ENCODE measurements around the gene DUSP3.

Gene DUSP3

DNA sequence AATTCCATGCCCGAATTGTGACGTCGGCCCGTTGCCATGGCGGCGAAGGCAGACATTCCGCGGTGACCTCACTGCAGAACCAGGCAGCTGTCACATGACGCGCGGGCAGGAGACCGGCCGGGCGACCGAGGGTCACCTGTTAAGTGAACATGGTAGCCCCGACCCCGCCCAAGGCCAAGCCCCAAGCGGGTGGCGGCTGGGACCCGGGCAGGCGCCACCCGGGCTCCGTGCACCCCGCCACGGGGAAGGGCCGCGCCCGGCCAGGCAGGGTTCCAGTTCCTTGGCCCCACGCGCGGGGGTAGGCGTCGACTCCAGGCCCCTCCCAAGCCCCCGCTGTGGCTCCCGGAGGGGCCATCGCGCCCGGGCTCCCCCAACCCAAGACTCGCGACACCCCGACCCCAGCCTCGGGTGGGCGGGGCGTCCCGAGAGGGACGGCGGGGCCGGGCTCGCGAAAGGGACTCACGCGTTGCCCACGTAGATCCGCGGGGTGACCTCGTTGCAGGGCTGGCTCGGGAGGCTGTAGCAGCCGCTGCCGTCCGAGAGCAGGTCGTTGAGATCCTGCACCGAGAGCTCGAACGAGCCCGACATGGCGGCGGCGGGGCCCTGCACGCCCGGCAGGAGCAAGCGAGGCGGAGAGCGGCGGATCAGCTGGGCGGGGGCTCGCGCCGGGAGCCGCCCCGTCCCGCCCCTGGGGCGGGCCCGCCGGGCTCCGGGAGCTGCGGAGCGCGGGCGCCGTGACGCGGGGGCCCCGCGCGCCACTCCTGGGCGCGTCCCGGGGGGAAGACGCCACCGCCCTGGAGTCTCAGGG is at the start of gene DUSP3:
Gene DUSP3 (minus strand): TSS at position 641 of the 808 bp plus-strand sequence. CDS start 53 bp downstream, at position 588.
- peak; percentile 39 for DNase-seq (ENCODE audit: low read depth, low spot score)

DNA sequence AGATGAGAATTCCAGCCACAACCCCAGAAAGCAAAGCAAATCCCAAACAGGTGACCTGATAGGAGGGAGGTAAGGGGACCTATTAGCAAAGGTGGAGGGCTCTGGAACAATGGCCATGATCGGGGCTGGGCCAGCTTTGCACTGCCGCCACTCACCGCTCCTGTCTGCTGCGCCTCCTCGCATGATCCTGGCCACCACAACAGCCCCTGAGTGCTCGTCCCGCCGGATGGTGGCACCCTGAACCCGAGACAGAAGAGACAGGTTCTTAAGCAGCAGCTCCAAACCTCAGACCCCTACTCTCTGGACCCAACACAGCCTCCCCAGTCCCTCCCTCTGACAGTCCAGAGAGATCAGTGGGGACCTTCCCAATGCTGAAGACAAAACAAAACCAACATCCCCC is 48.8 kb upstream of the DUSP3 start:
- DNase-seq (ENCODE audit: low read depth, low spot score) = no peak

DNA sequence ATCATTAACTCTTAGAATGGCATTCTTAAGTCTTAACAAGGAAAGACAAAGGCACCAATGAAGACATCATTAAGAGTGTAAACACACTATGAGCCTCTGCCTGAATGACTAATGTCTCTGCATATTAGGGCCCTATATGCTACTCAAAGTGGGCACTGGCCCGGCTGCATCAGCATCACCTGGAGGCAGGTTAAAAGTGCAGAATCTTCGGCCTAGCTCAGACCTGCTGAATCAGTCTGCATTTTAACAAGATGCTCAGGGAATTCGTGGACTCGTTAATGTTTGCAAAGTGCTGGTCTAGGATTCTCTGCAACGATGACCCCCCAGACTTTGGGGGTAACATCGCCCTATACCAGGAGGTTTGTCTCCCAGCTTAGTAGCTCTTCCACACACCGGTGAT is 47.4 kb upstream of the DUSP3 start:
- no peak for DNase-seq (ENCODE audit: low read depth, low spot score)

DNA sequence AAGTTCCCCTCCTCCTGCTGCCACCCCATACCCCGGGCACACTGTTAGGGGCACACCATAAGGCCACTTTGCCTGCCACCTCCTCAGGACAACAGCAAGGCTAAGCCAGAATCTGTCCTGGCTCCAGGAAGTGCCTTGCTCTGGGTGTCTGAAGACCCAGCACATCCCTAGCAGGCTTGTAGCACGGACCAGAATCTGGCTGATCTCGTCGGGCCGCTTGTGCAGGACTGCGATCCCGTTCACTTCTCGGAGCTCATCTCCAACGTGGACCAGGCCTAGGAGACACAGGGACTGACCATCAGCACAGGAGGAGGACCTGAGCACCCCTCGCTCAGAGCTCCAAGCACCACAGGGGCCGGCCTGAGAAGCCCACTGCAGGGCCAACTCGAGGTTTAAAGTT is 46.8 kb upstream of the DUSP3 start:
- no peak for DNase-seq (ENCODE audit: low read depth, low spot score)

DNA sequence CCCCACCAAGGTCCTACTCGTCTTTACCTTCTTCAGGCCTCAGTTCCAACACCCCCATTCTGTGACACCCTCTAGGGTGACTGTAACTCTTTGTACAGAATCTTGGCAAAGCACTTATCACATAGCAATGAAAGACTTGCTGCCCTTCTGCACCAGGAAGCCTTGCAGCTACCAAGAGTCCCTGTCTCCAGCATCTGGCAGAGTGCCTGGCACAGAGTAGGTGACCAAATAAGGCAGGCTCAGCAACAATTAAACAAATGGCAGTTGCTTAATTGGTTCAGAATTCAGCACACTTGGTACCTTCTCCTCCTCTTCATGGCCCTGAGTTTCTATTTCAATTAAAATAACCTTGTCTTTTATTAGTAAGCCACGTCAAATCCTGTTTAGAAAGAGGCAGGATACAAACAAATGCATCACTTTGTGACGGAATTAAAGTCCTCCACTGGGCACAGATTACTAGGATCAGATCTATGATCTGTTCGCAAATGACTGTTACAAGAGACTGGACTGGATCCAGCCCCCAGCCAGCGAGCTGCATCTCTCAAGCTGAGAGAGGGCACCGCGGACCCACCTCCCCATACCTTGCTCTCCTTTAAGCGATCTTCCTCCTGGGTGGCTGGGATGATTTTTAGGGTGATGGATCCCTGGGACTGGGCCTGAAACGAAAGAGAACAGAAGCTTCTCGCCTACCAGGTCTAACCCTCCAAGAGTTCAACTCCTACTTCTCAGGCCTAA is 44.7 kb upstream of the DUSP3 start:
- no peak for DNase-seq (ENCODE audit: low read depth, low spot score)

DNA sequence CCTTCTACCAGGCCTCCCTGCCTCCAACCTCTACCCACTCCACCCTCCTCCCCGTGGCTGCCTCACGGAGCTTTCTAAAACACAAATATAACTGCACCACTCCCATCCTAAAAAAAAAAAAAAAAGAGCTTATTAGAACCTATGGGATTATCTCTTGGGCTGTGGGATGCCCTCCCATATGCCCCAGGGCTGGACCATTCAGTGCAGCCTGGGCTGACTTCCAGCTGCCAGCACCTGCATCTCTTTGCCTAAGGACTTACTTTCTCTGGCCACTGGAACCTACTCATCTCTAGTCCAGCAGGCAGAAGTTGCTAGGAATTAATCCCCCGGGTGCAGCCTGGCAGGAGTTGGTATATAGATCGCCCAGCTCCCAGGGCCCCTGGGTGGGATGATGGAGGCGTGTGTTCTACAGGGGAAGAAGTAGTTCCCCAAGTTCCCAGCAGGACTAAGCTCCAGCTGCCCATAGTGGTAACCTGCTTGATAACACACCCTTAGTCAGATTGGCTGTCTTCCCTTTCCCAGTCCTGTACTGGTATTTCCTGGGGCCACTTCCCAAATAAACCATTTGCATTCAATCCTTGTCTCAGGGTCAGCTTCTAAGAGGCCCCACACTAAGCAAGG is 43.9 kb upstream of the DUSP3 start:
- no peak for DNase-seq (ENCODE audit: low read depth, low spot score)

DNA sequence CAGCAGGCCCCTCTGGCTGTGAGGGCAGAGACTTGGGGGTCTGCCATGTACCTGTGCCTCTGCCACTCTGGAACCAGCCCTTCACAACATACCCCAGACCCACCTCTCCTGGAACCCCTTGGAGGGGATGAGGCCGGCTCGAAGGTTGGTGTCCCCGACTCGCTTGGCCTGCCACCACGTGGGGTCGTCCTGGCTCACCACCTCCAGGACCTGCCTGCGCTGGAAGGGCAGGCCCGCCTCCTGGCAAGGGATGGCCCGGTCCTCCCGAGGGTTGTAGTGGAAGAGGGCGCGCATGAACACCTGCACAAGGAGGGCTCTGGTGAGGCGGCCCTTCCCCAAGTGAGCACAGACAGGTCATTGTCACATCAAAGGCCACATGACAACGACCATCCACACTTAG is 42.0 kb upstream of the DUSP3 start:
- DNase-seq (ENCODE audit: low read depth, low spot score) = no peak

DNA sequence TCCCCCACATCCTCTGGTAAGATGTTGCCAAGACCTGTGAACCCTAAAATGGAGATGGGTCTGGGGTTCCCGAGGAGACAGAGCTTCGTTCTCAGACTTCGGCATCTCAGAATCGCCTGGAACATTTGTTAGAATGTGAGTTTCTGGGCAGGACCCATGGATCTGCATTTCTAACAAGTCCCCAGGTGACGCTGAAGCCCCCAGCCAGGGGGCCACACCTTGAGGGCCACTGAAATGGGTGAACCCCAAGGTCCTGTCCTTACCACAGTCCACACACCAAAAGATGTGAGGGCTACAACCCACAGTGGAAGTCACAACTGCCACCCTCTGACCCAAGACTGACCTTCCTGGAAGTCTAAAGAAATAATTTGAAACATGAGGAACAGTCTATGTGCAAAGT is 40.2 kb upstream of the DUSP3 start:
- DNase-seq (ENCODE audit: low read depth, low spot score) = no peak

DNA sequence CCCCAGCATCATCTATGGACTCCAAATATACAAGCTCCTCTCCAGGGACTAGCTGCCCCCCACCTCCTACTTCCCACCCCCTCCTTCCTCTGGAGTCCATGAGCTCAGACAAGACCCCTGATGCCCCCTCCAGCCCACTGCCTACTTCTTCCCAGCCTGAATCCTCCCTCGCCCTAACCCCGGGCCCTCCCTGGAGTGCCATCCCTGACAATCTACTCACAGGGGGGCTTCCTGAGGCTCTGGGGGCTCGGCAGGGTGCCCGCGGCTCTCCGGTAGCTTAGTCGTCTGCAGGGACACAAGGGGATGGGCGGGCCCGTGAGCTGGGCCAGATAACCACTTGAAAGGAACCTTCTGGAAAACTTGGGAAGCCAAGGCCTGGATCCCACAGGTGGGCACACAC is 39.0 kb upstream of the DUSP3 start:
- DNase-seq (ENCODE audit: low read depth, low spot score) = no peak

DNA sequence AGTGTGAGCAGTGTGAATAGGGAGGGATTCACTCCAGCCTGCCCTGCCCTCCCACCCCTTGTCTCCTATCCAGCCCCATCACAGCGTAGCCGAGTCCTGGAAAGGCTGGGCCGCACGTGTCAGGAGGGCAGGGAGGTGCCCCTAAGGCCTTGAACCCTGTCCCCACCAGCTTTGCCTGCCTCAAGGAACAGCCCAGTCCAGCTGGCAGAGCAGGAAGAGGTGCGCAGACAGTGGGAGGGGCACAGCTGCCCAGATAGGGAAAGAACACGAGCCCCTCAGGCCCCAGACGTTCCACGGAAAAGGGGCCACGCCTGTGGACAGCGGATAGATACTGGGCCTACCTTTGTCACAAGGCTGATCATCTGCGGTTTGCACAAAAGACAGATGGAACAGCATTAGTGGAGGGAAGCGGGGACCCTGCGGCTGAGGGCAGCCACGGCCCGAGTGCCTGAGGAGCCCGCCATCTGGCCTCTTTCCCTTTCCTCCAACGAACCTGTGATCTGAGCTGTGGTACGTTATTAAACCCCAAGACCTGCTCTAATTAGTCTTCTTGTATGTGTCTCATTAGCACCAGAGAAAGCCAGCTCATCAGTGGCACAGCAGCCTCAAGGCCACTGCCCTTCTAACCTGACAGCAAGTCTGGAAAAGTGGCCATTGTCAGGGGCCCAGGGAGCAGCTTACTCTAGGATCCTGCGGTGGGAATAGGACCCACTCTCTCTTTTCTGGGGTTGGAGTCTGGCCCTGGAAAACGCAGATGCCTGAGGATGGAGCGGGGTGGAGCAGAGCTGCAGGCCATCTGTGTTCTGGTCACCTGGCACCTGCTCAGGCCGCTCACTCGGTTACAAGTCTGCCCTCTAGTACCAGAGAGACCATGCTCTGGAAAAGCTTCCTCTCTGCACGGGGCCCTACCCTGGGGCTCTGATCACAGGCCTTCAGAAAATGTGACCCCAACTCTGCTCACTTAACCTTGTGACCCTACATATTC is 37.9 kb upstream of the DUSP3 start:
- no peak for DNase-seq (ENCODE audit: low read depth, low spot score)

DNA sequence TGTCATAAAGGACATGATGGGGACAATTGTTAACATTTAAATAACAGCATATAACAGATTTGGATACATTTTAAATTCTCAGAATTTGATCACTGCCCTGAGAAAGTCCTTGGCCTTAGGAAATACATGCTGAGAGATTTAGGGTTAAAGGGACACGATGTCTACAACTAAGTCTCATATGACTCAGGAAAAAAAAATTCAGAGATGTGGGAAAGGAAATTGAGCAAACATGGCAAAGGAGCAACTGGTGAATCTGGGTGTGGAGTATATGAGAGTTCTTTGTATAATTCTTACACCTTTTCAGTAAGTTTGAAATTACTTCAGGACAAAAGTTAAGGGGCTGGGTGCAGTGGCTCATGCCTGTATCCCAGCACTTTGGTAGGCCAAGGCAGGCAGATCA is 35.9 kb upstream of the DUSP3 start:
- no peak for DNase-seq (ENCODE audit: low read depth, low spot score)

DNA sequence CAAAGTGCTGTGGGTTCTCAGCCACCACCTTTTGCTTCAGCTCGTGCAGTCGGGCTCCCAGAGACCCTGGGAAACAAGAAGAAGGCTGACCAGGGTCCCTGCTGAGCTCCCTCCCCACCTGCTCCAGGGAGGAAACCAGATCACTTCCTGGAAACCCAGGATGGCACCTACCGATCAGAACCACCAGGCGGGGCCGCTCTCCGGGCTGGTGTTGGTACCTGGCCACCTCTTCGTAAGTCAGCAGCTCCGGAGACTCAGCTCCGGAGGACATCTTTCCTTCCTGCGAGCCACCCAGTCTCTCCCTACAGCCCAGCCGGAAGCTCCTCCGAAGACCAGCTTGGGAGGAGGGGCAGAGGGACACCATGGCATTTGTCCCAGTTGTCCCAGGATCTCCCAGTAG is 35.2 kb upstream of the DUSP3 start:
- DNase-seq (ENCODE audit: low read depth, low spot score) = no peak

DNA sequence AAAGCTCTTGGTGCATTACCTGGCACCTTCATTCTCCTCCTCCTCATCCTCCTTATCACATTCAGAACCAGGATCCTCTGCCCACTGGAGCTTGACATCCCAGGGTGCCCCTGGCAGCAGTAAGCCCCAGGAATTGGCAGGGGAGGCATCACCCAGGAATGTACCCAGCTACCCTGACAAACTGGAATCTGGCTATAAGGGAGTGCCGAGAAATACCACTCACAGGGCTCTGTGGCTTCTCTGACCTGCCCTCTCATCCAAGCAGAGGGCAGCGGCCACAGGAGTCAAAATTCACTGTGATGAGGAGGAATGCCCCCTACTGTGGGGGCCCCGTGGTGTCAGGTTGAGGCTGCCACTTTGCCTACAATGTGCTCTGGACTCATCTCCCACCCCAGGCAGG is 34.6 kb upstream of the DUSP3 start:
- DNase-seq (ENCODE audit: low read depth, low spot score) = no peak

DNA sequence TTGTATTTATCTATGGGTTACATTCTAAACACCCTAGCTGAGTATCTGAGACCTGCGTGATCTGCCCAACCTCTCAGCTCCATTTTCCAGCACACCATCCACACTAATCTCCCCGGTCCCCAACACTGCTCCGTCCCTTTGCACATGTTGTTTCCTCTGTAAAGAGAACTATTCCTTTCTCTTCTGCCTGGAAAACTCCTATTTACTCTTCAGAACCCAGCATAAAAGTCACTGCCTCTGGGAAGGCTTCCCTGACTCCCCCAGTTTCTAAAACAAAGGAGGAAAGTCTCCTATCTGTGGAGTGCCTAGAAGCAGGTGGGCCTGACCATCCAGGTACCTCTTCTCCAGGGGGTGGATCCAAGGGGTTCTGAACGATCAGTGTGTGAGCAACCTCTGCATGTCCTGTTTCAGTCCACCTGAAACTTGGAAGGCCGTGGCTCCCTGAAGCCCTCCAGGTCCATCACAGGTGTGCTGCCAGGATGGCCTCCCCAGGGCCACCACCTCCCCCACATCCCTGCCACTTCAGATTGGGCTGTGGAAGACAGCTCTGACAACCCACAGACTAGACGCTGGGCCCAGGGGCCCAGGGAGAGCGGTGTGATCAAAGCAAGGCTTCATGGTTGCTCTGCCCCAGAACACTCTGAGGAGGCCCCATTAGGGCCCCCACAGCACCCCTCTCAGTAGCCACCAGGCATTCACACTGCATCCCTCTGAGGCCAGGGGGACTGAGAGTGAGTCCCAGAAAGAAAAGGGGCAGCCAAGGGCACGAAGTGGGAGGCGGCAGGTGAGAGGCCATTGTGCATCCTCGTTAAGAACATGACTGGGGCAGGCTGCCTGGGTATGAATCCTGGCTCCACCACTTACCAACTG is 33.9 kb upstream of the DUSP3 start:
- DNase-seq (ENCODE audit: low read depth, low spot score) = no peak

DNA sequence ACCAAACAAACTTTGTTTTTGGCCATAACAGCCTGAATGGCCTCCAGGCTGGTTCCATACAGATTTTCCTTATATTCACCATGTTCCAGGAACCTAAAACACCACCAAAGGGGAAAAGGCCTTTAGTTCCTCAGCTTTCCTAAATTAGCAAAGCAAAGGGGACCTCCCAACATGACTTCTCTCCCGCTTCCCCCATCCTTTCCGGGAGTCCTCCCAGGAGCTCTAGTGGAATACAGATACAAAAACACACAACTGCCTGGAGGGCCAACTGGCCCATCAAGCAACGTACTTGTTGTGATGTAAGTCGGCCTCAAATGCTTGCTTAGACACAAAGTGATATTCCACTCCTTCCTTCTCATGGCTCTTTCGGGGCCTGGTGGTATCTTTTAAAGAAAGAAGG is 32.0 kb upstream of the DUSP3 start:
- DNase-seq (ENCODE audit: low read depth, low spot score) = no peak

DNA sequence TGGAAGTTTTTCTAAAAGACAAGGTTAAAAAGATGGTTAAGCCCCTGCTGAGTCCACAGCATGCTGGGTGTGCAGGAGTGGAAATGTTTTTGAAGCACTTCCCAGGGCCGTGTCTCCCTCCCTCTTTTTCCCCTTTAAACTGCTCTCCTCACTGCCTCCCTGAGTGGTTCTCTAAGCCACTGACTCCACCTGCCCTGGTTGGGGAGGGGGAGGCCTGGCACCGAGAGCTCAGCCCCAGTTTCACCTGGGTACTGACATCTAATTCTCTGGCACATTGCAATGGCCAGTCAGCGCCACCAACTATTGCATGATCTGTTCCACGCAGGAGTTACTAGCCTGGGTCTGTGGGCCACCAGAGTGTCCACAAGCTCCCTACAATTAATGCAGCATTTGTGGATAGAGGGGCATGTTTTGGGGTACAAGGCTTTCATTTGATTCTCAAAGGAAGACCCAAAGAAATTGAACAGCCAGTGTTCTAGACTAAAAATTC is 31.5 kb upstream of the DUSP3 start:
- DNase-seq (ENCODE audit: low read depth, low spot score) = no peak

DNA sequence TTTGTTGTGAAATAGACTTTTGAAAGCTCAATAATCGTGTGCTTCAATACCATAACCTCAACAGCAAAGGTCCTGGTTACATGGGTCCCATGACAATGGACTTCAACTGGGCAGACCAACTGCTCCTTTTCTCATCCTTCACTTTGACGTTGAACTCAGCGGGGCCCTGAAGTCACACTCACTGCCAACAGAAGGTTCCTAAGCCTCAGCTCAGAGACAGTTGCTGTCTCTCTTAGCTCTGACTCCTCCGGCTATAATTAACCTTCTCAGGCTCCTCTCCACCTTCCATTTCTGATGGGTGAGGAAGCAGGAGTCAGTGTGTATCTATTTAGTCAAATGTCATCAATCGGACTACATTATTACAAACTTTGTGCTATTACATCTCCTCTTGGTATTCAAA is 30.3 kb upstream of the DUSP3 start:
- no peak for DNase-seq (ENCODE audit: low read depth, low spot score)

DNA sequence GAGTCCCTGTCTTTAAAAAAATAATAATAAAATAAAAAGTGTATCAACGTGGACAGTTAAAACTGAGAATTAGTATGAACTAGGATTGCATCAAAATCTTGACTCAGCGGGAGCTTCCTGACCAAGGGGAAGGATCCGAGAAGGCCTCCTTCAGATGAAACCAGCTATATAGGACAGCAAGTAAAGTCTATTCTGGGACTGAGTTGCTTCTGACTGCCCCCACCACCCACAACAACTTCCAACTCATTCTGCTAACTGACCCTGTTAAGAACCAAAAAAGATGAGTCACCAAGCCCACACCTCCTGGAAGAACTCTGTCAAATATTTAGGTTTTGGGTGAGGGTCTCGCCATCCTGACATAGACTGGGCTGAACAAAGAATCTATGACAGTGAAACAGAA is 29.3 kb upstream of the DUSP3 start:
- no peak for DNase-seq (ENCODE audit: low read depth, low spot score)

DNA sequence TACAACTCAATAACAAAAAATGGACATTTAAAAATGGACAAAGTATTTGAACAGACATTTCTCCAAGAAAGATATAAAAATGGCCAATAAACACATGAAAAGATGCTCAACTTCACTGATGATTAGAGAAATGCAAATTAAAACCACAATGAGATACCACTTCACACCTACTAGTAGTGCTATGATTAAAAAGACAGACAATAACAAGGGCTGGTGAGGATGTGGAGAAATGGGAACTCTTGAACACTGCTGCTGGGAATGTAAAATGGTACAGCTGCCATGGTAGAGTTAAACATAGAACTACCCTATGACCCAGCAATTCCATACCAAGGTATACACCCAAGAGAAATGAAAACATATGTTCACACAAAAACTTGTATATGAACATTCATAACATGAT is 26.3 kb upstream of the DUSP3 start:
- no peak for DNase-seq (ENCODE audit: low read depth, low spot score)

DNA sequence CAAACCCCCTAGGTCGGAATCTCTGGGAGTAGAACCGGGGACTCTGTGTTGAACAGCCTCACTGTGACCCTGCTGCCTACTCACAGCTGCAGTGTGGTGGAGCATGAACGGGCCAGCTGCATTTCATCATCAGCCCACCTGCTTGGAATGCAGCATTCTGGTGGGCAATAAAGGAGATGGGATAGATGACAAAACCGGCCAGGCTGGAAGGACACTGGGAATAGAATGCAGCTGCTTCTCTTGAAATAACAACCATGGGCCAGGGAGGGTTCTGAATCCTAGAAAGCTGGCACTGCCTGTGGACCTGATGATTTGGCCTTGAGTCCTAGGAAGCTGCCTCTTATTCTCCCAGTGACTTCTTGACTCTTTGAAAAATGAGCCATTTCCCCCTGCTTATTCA is 25.0 kb upstream of the DUSP3 start:
- no peak for DNase-seq (ENCODE audit: low read depth, low spot score)
